GM19324 (cell line): ENCODE results near the gene ABCC3.

ENCODE experiments used
- ATAC-seq: cut with Tn5 transposase; IDR thresholded peaks from one replicate; pipeline ENCODE4 v1.9.1; 2021; ENCODE audit warnings: mild to moderate bottlenecking, moderate library complexity; ENCODE audit not compliant: unreplicated experiment, low FRiP score

The ABCC3 gene

DNA sequence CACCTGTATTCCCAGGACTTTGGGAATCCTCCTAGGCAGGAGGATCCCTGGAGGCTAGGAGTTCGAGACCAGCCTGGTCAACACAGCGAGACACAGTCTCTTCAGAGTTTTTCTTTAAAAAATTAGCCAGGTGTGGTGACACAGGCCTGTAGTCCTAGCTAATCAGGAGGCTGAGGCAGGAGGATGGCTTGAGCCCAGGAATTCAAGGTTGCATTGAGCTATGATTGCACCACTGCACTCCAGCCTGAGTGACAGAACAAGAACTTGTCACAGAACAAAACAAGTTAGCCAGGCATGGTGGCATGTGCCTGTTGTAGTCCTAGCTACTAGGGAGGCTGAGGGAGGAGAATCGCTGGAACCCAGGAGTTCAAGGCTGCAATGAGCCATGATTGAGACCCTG is 48.3 kb downstream of the ABCC3 start:
- no peak for ATAC-seq

DNA sequence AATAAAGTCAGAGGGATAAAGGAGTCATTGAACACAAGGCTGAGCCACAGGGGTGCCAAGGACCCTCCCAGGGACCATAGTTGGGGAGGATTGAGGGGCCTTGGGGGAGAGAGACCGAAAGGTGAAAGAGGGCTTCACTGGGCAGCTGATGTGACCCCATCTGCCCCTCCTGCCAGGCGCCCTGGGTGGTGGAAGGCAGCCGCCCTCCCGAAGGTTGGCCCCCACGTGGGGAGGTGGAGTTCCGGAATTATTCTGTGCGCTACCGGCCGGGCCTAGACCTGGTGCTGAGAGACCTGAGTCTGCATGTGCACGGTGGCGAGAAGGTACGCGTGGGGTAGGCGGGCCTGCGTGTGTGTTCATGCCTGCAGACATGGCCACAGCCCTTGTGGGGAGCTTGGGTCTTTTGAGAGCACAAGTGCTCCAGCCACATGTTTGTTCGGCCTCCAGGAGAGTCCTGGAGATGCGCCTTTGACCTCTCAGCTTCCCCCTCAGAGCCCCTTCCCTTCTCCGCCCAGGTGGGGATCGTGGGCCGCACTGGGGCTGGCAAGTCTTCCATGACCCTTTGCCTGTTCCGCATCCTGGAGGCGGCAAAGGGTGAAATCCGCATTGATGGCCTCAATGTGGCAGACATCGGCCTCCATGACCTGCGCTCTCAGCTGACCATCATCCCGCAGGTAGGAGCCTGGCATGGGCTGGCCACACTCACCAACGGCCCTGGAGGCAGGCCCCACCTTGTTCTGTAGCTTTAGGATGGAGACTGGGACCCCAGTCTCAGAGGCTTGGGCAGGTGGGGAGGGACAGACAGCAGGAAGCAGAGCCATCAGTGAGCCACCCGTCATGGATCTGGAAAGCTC is 49.0 kb downstream of the ABCC3 start:
- ATAC-seq = no peak

DNA sequence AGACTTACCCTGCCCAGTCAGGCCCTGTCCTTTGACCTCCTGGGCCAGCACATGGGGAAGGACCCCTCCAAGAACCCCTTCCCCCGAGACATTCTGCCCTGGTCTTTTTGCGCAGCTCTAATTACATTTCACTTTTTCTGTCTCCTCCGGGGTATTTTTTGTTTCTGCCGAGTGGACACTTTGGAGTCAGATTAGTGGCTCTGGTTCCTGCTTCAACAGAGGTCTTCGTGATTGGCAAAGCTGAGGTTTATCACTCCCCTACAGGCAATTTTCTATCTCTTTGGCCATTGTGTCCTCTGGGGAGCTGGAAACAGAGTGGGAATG is 49.6 kb downstream of the ABCC3 start:
- ATAC-seq = no peak

DNA sequence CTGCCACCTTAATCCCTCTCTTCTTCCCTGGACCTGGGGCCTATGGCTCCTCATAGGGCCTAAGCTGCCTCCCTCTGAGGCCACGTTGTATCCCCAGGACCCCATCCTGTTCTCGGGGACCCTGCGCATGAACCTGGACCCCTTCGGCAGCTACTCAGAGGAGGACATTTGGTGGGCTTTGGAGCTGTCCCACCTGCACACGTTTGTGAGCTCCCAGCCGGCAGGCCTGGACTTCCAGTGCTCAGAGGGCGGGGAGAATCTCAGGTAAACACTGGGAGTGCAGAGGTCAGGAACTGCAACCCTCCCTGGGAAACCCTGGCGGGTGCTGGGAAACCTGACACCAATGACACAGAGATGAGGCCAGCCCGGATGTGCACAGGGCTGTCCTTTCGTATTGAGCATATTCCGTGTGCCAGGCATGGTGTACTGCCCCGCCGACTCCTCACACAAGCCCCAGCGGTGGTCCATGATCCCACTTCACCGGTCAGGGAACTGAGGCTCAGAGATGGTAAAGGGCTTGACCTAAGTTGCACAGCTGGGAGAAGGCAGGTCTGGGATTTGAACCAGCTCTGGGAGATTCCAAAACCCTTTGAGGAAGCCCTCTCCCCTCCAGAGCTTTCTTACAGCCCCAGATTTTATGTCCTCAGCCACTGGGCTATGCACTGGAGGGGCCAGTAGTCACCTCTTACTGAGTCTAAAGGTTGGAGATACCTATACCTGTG is 50.1 kb downstream of the ABCC3 start:
- no peak for ATAC-seq

DNA sequence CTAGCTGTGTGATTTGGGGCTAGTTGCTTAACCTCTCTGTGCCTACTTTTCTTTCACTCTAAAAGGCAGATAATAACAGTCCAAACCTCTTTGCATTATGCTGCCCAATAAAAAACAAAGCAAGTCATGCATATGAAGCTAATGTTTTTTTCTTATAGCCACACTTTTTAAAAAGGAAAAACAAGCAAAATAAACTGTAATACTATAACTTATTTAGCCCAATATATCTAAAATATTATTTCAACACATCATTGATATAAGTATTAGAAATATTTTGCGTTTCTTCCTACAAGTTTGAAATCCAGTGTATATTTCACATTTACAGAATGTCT is 50.6 kb downstream of the ABCC3 start:
- no peak for ATAC-seq

DNA sequence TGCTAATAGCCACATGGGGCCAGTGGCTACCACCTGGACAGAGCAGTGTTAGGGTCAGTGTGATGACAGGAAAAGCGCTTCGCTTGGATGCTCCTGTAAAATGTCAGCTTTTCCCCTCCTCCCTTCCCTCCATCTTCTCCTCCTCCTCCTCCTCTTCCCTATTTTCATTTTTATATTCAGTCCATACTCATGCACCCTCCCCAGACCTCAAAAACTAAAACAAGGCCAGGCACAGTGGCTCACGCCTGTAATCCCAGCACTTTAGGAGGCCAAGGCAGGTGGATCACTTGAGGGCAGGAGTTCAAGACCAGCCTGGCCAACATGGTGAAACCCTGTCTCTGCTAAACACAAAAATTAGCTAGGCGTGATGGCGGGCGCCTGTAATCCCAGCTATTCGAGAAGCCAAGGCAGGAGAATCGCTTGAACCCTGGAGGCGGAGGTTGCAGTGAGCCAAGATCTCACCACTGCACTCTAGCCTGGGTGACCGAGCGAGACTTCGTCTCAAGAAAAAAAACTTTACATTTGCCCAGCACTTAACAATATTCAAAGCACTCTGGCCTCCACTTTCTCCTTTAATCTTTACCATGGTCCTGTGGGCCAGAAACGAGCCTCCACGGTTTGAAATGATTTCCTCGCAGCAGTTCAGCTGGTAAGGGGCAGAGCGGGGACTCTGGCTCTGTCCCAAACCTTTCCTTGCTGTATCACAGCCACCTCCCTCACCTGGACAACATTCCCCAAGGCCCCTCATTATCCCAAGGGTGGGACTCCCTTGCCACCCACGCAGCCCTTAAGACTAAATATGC is 51.2 kb downstream of the ABCC3 start:
- ATAC-seq = no peak

DNA sequence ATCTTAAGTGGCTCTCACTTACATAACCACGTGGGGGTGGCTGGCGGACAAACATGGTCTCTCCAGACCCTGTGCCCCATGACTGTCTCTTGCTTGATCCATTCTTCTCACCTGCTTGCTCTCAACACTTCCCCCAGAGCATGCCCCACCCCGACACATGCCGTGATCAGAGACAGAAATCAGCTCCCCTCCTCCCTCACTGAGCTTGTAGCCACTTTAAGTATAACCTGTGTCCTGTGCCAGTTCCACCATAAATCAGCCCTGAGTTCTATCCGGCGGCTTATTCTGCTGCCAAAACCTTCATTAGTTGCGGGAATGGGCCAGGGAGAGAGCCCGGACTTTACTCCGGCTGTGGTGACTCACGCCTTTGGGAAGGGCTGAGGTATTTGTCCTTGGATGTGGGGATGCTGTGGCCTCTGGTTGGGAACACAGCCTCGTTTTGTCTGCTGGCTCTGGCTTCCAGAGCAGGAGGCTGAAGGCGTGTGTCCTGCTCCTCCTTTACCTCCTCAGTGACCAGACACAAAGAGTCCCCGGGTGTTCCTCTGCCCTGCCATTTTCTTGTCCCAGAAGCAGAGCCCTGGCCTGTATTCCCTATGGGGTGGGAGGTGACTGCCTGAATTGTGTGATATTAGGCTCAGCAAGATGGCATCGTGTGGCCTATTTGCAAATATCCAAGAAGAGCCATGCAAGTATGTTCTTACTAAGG is 52.0 kb downstream of the ABCC3 start:
- ATAC-seq = no peak

DNA sequence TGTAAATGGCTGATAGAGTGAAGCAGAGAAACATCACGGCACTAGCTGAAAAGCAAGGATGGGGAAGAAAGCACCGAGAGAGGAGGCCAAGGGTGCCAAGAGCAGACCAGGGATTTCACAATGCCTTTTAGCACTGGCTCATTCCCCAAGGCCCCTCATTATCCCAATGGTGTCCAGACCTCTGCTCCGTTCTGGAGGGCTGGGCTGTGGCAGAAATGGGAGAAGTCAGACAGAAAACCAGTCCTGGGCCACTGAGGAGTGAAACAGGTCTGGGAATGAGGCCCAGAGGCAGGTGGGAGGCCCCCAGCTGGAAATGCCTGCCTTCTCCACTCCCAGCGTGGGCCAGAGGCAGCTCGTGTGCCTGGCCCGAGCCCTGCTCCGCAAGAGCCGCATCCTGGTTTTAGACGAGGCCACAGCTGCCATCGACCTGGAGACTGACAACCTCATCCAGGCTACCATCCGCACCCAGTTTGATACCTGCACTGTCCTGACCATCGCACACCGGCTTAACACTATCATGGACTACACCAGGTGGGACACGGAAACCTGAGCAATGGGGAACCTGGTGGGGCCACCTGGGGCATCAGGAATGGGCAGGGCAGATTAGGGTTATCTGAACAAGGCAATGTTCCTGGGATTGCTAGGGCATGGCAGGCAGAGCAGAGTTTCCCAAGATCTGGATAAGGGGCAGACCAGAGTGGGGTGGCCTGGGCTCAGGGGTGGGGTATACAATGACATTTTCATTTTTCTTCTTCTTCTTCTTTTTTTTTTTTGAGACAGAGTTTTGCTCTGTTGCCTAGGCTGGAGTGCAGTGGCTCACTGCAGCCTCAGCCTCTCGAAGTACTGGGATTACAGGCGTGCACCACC is 52.8 kb downstream of the ABCC3 start:
- no peak for ATAC-seq

DNA sequence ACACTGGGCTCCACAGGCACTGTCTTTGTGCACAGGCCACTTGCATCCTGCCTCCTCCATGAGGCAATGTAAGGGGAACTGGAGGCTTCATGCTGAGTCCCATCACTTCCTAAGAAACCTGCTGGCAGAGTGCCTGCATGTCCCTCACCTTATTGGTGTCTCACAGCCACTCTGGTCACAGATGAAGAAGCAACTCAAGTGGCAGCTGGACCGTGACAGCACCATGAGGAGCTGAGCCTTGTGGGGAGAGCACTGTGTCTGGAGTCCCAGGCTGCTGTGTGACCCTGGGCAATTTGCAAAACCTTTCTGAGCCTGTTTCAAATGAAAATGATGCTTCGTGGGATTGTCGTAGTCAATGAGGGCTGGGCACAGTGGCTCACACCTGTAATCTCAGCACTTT is 53.6 kb downstream of the ABCC3 start:
- ATAC-seq = no peak

DNA sequence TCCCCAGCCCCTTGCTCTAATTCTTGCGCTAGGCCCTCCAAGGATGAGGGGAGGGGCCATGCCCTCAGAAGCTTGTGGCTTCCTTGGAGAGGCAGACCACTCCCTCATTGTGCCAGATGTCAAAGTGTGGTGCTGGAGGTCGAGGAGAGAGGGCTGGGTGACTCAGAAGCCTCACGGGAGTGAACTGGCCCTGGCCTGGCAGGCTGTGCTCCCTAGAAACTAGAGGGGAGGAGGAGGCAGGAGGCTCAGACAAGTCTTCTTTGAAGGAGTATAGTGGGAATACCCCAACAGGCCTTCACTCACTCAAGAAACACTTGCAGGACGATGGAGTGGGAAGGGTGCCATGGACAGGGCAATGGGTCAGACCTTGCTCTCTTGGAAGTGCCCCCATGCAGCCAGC is 54.6 kb downstream of the ABCC3 start:
- no peak for ATAC-seq

DNA sequence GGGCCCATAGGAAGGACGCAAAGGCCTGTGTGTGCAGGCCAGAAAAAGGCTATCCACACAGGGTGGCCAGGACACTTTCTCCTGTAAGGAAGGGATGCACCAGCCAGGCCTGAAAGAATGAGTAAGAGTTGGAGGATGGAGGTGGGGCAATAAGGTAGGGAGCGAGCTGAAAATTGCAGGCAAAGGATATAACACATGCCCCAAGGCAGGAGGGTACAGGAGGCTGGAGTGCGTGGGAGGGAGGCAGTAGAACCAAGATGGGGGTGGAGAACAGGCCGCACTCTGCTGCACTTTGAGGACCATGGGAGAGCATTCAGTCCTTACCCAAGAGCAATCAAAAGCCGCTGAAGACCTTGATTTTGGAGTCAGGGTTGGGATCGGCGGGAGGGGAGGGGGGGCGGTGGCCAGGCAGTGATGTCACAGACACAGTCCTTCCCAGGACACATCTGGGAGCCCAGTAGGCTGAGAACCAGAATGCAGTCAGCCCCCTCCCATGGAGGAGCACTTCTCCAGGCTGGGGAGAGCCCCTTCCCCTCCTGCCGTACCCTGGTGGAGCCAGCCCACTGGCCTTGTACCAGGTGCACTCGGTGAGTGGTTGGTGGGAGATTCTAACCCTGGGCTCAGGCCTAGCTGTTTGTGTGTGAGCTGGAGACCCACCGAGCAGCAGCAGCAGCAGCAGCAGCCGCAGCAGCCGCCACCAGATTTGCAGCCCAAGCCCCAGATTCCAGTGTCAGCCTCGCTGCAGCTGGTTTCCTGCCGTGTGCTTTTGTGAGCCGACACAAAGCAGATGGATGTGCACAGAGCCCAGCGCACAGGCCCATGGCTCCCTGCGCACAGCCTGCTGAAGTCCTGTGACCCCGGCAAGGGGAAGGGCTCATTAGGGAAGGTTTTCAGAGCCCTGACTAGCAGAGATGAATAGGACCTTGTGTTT is 55.5 kb downstream of the ABCC3 start:
- ATAC-seq = no peak

DNA sequence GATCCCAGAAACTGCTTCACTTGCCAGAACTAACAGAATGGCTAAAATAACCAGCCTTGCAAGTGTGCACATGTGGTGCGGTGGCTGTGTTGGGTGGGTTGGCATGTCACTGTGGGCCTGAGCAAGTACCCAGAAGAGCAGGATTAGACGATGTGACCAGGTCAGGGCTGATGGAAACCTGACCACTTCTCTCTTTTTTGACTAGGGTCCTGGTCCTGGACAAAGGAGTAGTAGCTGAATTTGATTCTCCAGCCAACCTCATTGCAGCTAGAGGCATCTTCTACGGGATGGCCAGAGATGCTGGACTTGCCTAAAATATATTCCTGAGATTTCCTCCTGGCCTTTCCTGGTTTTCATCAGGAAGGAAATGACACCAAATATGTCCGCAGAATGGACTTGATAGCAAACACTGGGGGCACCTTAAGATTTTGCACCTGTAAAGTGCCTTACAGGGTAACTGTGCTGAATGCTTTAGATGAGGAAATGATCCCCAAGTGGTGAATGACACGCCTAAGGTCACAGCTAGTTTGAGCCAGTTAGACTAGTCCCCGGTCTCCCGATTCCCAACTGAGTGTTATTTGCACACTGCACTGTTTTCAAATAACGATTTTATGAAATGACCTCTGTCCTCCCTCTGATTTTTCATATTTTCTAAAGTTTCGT is 56.3 kb downstream of the ABCC3 start:
- ATAC-seq = no peak

DNA sequence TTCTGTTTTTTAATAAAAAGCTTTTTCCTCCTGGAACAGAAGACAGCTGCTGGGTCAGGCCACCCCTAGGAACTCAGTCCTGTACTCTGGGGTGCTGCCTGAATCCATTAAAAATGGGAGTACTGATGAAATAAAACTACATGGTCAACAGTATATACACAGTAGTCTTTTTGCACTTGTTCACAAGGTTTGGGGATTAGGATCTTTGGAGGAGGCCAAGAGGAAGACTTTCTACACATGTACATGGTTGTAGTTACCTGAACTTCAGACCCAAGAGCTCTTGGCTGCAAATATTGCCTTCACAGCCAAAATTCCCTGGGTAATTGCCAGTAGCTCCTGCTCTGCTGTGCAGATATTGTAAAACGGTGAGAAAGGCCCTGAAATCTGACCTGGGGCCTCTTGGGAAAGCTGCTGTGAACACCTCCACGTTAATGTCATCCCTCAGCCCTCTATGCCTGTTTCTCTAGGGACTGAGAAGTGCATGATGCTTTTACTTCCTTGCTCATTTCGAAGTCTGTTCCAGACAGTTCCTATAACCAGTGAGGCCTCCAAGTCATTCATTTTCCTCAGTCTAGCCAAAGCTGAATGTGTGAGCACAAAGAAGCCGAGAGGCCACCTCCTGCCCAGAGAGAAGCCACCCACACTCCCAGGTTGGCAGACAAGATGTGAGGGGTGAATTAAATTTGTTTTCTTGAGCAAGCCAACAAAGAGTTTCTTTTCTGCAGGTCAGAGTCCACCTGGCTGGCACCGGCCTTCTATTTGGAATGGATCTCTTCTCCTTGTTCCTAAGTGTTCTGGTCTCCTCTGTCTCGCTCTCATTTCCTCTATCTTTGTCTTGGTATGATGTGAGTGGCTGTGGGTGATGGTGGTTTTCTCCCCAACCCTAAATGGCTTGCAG is 57.1 kb downstream of the ABCC3 start:
- ATAC-seq = no peak

DNA sequence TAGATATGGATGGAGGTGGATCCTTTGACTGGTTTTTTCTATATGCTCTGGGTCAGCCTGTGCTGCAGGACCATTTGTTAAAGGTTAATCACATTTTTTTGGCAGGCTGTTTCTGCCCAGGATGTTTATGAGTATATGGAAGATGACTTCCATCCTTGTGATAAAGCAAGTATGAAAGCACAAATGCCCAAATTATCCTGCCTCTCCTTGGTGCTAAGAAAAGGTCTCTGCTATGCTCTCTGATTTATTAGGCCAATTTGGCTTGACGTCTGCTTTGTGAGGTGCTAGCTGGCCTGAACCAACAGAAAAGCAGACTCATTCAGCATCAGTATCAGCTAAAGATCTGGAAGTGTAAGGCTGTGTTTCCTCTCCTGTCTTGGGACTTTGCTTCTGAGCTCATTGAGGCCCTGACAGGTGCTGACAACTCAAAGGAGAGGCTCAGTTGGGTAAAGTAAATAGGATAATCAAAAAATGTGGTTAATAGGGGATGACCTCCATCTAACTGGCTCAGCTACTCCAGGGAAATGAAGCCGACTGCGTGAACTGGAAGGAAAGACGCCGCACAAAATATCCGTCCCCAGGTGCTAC is 57.9 kb downstream of the ABCC3 start:
- no peak for ATAC-seq

DNA sequence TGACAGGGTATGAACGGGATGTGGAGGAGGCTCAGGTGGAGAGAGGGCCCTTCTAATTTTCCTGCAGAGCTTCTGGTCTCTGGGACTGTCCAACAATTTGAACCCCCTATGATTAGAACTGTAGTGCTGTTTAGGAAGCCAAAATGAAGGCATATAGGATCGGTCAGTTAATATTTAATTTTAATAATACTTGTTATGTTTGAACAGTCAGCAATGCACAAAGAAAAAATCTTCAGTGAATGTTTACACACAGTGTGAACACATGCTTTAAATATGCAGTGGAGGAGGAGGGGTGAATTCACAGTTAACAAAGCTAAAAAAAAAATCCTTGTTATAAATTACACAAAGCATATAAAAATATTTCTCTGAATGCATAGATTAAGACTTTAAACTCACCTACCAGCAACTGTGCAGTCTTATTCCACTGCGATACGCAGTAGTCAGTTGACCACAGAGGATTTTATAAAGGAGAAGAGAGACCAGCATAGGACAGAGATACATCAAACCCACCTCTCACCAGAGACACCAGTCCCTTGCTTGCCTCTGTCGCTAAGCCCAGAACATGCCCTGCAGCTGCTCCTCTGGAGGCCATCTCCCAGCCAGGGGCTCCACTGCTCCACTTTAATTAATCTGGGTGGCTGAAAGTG is 58.5 kb downstream of the ABCC3 start:
- ATAC-seq = no peak

DNA sequence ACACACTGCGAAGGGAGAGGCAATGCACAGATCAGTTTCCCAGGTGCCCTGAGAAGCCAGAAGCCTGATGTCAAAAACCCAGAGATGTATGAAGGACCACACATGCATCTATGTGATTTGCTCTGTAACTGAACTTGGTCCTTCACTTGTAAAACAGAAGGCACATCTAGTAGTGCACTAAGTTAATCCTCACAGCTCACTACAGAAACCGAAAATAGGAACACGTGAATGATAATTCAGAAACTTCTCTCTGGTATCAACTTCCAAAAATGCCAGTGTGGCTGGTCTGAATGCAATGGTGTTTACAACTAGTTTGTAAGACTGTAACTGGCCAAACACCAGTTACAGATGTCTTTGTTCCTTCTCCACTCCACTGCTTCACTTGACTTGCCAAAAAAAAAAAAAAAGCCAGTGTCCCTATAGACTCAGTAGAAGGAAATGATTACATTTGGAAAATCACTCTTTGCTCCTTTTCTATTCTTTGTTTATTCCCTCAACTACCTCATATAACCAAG is 61.7 kb downstream of the ABCC3 start:
- no peak for ATAC-seq
